DOHH2 (cell line): ENCODE results near the gene TGFBR2.

Source experiments
- CTCF ChIP-seq: fragments of 200-600 bp; sonication (generic); IDR thresholded peaks from one replicate; pipeline ENCODE4 v1.5.1; 2014; ENCODE audit warnings: antibody characterized with exemption, mild to moderate bottlenecking, low read depth, low read length; ENCODE audit not compliant: poor library complexity, severe bottlenecking
- EZH2phosphoT487 ChIP-seq: fragments of 200-600 bp; sonication (generic); IDR thresholded peaks from 2 replicates; pipeline ENCODE4 v1.6.1; 2017; ENCODE audit warnings: borderline replicate concordance, mild to moderate bottlenecking, antibody characterized with exemption, low read length, moderate library complexity, mixed read lengths

DNA sequence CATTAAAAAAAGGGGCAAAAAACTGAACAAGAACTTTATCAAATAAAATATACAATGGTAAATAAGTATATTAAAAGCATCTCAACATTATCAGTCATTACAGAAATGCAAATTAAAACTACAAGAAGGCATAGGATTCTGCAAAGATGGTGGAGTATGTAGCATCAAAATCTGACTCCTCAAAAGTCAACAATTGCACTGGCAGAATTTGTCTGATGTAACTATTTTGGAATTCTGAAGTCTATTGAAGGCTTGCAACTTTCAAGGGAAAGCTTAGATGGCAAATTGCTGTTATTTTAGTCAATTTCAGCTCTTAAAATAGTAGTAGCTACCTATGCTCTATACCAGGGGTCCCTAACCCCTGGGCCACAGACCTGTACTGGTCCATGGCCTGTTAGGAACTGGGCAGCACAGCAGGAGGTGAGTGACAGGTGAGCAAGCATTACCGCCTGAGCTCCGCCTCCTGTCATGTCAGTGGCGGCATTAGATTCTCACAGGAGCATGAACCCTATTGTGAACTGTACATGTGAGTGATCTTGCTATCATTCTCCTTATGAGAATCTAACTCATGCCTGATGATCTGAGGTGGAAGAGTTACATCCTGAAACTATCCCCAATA is 107.6 kb downstream of the TGFBR2 start:
- no peak for TF ChIP-seq CTCF
- no peak for TF ChIP-seq EZH2phosphoT487
